ENCODE results near the gene SPEG.
A peak's percentile ranks its signal among the peaks of the same experiment; 100 is the strongest.

Gene SPEG

DNA sequence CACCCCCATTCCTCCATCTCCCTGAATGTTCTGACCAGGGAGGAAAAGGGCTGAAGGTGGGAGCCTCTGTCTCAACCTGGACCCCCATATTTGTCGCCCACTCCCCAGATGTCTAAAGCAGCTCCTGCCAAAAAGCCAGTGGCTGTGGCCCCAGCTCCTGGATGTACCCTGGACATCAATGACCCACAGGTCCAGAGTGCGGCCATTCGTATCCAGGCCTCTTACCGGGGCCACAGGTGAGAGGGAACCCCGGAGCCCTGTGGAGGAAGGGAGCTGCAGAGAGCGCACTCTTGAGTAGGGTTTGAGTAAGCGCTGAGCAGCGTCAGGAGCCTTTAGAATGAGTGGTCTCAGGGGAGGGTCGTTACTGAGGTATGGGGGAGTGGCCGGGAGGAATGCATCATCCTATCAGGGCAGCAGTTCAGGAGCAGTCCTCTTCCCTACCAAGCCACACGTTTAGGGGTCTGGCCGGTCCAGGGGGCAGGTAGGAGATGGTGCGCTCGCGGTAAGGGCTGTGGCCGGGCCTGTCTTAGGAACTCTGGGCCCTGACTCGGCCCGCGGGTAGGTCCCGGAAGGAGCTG lies 61.7 kb downstream of the SPEG start:
- DNase-seq (ENCODE audit: low read depth, low spot score), result no peak

DNA sequence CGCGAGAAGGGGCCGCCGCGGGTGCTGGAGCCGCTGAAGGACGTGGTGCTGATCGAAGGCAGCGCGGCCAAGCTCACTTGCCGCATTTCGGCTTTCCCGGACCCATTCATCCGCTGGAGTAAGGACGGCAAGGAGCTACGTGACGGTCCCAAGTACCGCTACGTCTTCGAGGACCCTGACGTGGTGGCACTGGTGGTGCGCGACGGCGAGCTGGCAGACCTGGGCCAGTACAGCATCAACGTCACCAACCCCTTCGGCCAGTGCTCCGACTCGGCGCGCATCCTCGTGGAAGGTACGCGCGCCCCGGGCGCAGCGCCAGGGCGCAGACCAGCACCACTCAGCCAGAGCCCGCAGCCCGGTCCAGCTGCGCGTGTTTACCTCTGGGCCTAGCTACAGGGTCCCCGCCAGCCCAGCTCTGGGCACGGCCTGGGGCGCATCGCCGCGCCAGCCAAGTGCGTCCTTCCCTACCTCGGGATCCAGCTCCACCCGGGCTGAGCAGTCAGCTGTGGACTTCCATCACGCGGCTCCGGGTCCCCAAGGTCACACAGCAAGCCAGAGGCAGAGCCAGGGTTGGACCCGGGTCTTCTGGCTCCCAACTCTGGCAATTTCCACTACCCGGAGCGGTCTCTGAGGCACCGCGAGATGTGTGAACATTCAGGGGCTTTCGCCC lies 62.3 kb downstream of the SPEG start:
- no peak for DNase-seq (ENCODE audit: low read depth, low spot score)

DNA sequence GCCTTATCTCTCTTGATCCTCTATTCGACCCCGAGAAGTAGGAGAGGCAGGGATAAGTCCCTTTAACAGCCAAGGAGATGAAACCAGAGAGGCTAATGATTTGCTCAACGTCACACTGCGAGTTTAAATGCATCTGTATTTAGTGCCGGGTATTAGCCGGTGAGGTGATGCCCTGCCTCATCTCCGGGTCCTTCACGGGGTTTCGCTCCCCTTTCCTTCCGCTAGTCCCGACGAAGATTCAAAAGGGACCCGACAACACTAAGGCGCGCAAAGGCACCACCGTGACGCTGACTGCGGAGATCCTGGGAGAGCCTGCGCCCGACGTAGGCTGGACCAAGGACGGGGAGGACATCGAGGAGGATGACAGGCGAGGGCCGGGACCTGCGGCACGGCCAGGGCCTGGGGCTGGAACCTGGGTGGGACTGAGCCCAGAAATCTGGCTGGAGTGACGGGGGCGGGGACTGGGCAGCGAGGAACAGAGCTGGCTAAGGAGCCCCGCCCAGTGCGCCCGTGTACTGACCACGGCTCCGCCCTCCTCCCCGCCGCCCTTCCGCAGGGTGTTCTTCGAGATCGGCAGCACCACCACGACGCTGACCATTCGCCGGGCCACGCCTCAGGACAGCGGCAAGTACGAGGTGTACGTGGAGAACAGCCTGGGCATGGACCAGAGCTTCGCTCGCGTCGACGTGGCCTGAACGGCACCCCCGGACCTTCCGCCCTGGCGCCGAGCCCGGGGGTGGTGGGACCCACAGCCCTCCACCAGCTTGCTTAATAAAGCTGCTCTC lies 63.0 kb downstream of the SPEG start:
- no peak for DNase-seq (ENCODE audit: low read depth, low spot score)

DNA sequence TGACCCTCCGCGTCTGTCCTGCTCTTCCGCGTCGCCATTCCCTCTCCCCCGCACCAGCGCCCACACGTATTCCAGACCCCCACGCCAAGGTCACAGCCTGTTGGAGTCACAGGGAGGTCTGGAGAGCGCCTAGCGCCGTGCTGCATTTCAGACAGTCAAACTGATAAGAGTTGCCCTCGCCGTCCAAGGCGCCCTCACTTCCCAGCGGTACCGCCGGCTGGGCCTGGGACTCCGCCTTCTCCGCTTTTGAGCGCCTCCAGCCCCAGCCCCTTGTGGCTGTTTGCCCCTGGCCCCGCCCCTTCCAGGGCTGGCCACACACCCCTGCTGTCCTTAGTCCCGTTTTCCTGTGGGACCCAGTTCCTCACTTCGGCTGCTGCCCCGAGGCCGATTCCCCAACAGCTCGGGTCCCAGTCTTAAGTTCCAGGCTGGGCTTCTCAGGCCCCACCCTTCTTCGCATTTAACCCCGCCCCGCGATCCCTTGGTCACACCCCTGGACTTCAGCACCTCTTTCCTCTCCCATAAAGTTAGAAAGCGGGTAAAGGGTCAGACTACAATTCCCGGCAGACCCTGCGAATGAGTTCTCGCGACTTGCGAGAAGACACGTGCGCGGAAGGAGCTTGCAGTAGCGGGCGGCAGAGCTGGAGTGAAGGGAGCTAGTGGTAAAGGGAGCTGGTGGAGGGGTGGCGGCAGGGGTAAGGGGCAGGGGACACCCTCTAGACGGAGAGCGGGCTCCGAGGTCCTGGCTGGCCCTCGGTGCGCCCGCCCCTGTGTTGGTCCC lies 63.8 kb downstream of the SPEG start, which contains the start of gene GMPPA:
TSS of gene GMPPA (plus strand) at position 612 of the 778 bp plus-strand sequence. CDS start 1,085 bp downstream, outside the sequence.
- DNase-seq (ENCODE audit: low read depth, low spot score), result peak; percentile 87

GRCh38 chr2:219499058-219499307 lies 64.3 kb downstream of the SPEG start:
- DNase-seq (ENCODE audit: low read depth, low spot score), result no peak

GRCh38 chr2:219499555-219499954 lies 64.9 kb downstream of the SPEG start:
- DNase-seq (ENCODE audit: low read depth, low spot score), result no peak

DNA sequence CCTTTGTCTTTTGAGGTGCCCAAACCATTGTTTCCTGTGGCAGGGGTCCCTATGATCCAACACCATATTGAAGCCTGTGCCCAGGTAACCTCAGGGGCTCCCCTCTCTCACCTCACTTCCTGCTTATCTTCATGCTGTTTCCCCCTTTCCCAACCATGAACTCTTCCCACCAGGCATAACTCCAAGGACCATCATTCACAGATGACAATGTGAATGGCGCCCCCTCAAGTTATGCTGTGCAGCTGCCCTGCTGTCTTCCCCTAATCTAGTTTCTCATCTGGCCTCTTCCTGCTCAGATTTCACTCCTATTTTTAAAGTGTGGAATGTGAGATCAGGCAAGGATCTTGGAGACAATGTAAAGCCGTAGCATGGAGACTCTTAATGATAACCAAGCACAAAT lies 65.5 kb downstream of the SPEG start:
- no peak for DNase-seq (ENCODE audit: low read depth, low spot score)

DNA sequence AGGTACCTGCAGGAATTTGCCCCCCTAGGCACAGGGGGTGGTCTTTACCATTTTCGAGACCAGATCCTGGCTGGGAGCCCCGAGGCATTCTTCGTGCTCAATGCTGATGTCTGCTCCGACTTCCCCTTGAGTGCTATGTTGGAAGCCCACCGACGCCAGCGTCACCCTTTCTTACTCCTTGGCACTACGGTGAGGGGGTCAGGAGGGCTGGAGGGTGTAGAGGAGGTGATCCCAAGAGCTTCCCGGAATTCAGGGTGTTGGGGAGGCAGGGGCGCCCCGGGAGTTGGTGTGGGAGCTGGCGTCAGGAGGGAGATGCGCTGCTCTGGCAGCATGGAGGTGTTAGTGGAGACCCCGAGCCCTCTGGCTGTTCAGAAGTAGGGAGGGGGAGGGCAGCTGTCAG lies 67.2 kb downstream of the SPEG start:
- DNase-seq (ENCODE audit: low read depth, low spot score), result no peak

GRCh38 chr2:219502618-219503017 lies 68.0 kb downstream of the SPEG start:
- no peak for DNase-seq (ENCODE audit: low read depth, low spot score)

DNA sequence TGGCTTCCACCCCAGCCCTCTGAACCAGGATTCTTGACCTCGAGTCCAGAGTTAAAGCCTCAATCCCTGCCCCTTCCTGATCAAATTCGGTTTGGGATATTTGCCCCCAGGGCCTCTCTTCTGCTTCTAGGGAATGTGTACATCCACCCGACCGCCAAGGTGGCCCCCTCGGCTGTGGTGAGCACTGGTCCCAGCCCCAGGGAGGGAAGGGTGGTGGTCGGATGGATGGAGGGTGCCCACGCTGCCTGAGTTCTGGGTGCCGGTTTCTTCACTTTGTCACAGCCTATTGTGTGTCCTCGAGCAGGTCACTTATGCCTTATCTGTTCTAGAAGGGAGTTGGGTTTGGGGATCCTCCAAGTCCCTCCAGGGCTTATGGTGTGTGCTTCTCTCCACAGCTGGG lies 70.9 kb downstream of the SPEG start:
- DNase-seq (ENCODE audit: low read depth, low spot score), result no peak

DNA sequence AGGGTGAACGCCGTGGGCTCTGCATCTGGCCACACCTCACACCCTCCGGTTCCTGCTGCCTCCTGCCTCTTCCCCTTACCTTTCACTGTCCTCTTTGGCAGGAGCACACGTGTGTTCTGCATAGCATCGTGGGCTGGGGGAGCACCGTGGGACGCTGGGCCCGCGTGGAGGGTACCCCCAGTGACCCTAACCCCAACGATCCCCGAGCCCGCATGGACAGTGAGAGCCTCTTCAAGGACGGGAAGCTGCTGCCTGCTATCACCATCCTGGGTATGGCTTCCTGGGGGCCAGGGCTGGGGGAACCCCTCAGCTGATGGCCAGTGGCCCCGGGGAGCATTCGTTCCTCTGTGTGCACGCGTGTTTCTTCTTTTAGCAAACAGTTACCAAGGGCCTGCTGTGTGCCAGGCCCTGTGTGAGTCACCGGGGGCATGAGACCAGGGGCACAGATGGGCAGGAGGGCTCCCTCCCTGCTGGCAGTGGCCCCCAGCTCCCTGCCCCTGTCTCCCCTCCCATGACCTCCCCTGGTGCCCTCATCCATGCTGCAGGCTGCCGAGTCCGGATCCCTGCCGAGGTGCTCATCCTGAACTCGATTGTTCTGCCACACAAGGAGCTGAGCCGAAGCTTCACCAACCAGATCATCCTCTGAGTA lies 71.6 kb downstream of the SPEG start:
- DNase-seq (ENCODE audit: low read depth, low spot score), result no peak

GRCh38 chr2:219506802-219507526 lies 72.3 kb downstream of the SPEG start:
- DNase-seq (ENCODE audit: low read depth, low spot score), result no peak

DNA sequence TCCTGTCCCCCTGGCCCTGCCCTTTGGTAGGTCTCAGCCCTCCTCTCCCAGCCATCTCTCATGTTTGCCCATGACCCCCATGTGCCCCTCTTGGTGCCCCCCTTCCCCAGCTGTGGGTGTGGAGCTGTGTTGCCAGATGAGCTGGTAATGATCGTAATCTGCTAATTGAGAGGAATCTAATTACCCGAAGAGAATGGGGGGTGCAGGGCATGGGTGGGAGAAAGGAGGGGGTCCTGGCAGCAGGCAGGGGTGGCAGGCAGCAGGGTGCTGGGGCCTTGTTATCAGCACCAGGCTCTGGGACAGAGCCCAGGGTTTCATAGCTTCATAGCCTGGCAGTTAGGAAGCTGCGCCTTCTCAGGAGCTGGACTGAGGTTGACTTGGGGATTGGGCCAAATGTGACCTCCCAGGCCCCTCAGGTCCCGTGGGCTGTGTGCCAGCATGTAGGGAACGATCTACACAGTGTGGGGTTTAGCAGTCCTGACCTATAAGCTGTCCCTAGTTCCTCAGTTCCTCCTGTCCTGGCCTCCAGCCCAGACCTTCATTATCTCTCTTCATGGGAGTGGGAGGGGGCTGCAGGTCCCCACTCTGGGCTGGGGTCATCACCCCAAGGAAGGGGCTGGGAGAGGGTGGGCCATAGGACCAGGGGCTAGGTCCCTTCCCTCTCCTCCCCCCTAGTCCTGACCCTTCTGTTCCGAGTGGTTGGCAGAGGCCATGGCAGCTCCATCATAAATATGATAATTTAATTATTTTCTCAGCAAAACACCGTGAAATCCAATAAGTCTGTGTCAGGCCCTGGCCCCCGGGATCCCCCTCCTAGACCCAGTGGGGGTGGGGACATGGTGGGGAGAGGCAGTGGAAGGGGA lies 73.2 kb downstream of the SPEG start:
- DNase-seq (ENCODE audit: low read depth, low spot score), result no peak

DNA sequence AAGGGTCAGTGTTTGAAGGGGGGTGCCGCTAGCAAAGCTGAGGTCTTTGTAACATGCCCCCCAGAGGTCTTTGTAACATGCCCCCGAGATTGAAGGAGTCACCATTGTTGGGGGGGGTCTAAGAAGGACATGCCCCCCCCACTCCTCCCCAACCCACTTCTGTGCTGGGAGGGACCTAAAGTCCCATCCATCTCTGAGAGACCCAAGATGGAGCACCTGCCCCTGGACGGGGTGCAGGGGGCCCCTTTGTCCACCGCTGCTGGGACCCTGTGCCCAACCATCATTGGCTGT lies 73.7 kb downstream of the SPEG start:
- no peak for DNase-seq (ENCODE audit: low read depth, low spot score)

GRCh38 chr2:219508971-219509779 lies 74.5 kb downstream of the SPEG start:
- DNase-seq (ENCODE audit: low read depth, low spot score), result no peak

- DNase-seq (ENCODE audit: low read depth, low spot score), result no peak
Observed at GRCh38 chr2:219509780-219510511, 75.3 kb downstream of the SPEG start.

DNA sequence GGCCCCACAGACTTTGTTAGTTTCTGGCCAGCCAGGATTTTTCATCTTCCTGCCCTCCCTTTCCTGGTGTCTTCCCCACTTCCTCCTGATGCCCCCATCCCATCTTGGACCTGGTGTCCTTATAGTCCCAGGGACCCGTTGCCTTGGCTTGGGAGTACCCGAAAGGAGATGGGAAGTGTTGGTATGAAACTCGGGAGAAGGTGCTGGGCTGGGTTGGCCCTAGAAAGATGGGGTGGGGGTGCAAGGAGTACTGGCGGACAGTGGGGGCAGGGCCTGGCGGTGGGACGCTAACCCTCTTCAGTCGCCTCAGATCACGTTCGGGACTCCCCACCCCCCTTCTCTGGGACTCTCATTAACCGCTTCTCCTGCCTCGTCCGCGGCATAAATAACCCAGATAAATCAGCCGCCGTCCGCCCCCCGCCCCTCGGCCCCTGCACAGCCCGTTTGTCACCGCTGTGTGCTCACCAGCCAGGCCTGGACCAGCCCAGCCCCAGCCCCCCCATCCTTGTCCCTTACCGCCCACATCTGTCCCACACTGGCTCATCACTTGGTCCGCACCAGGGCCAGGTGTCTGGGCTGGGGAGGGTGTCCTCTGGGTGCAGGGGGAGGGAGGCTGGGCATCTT lies 76.0 kb downstream of the SPEG start:
- no peak for DNase-seq (ENCODE audit: low read depth, low spot score)

DNA sequence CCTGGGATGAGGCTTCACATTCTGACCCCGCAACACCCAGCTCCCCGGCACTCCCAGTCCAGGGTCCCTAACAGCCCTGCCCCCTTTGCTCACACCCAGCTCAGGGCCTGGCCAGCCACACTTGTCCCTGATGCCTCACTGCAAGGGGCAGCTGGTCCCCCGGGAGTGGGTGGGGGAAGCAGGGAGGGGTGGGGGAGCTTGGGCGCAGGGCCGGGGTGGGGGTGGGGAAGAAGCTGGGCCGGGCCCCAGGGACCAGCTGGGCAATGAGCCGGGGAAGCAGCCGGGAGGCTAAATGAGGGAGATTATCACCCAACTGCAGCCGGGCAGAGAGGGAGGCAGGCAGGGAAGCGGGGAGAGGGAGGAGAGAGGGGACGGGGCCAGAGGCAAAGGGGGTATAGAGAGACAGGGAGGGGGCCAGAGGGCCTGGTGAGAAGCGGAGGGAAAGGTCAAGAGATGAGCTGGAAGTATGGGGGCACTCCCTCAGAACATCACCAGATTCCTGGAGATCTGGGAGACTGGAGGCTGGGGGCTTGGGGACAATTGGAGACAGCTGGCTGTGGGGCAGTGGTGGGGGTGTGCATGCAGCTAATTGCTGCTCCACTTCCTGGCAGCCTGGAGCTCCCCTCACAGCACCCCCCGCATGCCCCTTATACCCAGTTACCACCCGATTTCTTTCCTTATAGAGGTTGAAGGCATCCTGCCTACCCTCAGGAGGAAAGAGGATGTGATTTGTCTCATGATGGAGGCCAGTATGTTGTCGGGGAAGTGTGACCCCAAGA lies 77.1 kb downstream of the SPEG start:
- DNase-seq (ENCODE audit: low read depth, low spot score), result no peak
